Stimulated activated effector memory CD8-positive, alpha-beta T cell treated with anti-CD3 and anti-CD28 coated beads, Interleukin-12 subunit alpha, Interleukin-12 subunit beta, amount 100 ng/mL, for 72 hours (primary cell): ENCODE measurements around the gene MSI2.

Experiments
- ATAC-seq: fragments of 150-1000 bp; cut with Tn5 transposase; 2 replicates; pipeline ENCODE4 v1.10.0; 2021
- DNase-seq, 2 donors: peaks; one replicate each; pipeline ENCODE4 v3.0.0; 2021 to 2022; ENCODE audit warnings: low spot score in 2 of 2
- H3K27ac Mint-ChIP-seq: one replicate; pipeline ENCODE4 v1.8.0; 2022; ENCODE audit warnings: mild to moderate bottlenecking, mixed read lengths
- H3K36me3 Mint-ChIP-seq: one replicate; pipeline ENCODE4 v1.8.0; 2022; ENCODE audit warnings: mild to moderate bottlenecking, mixed read lengths
- H3K4me1 Mint-ChIP-seq: one replicate; pipeline ENCODE4 v1.8.0; 2022; ENCODE audit warnings: mixed read lengths
- H3K4me3 Mint-ChIP-seq: one replicate; pipeline ENCODE4 v1.8.0; 2022; ENCODE audit warnings: mild to moderate bottlenecking, mixed read lengths
- H3K9me3 Mint-ChIP-seq: one replicate; pipeline ENCODE4 v1.8.0; 2022; ENCODE audit warnings: mixed read lengths

The MSI2 gene

DNA sequence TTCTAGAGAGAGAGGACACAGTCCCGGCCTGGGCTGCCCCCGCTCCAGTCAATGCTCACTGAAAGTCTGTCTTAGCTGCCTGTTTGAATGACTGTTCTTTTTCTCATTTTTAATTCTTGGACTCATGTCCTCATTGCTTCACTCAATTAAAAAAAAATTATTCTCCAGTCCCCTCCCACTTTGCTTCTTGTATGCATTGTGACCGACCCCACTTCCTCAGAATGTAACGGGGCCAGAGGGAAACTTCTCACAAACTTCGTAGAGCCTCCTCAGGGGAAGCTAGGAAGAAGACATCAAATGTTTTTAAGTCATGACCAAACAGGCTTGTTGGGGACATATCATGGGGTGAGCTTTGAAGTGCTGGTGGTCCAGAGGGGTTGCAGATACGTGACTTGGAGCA is 375.5 kb downstream of the MSI2 start:
- peaks cover 5% of the 10 kb centered on the region for H3K9me3 Mint-ChIP-seq
- ATAC-seq, result no peak
- peak overlapping the region; percentile 60 for H3K27ac Mint-ChIP-seq

DNA sequence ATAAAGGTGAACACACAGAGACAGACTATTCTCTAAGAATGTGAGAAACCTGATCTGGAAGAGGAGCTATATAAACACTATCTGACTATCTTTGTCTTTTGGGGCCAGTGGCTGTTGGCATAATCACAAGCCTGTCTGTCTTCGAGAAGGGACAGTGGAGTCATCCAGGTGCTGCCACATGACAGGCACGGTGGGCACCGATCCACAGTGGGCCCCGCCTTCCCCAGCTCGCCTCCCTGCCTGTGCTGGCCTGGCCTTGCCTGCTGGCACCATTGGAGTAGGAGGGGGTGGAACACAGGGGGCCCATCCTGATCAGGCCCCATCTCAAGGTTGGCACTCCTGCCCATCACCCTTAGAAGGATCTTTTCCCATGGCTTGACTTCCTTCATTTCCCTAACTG is 376.0 kb downstream of the MSI2 start:
- no peak for ATAC-seq
- Mint-ChIP-seq H3K36me3 (peaks cover 39% of the 10 kb centered on the region), H3K9me3 (peaks cover 5% of the 10 kb centered on the region), H3K4me3 (no peak overlapping the region), H3K4me1 (peaks cover 19% of the 10 kb centered on the region), H3K27ac (peak overlapping the region; percentile 60)
- DNase-seq, result no peak

More for the DNA sequence above, 375.5 kb downstream of the MSI2 start:
- H3K36me3 Mint-ChIP-seq, result peaks cover 40% of the 10 kb centered on the region
- H3K4me1 Mint-ChIP-seq, result peaks cover 15% of the 10 kb centered on the region
- no peak for DNase-seq
- H3K4me3 Mint-ChIP-seq, result no peak overlapping the region

- Mint-ChIP-seq H3K4me1 (peaks cover 11% of the 10 kb centered on the region), H3K27ac (no peak overlapping the region), H3K9me3 (peaks cover 5% of the 10 kb centered on the region), H3K36me3 (peaks cover 30% of the 10 kb centered on the region), H3K4me3 (no peak overlapping the region)
- ATAC-seq (no peak), DNase-seq (no peak)
Observed at GRCh38 chr17:57633236-57633635, 376.9 kb downstream of the MSI2 start.

GRCh38 chr17:57634713-57635465 is 378.6 kb downstream of the MSI2 start:
- peak overlapping the region; percentile 41 for H3K27ac Mint-ChIP-seq
- H3K36me3 Mint-ChIP-seq, result peaks cover 28% of the 10 kb centered on the region
- ATAC-seq, result no peak
- peaks cover 5% of the 10 kb centered on the region for H3K9me3 Mint-ChIP-seq
- DNase-seq, result no peak
- H3K4me3 Mint-ChIP-seq, result no peak overlapping the region
- H3K4me1 Mint-ChIP-seq, result peaks cover 9% of the 10 kb centered on the region

- no peak for ATAC-seq
- Mint-ChIP-seq H3K4me3 (no peak overlapping the region), H3K4me1 (peaks cover 12% of the 10 kb centered on the region), H3K27ac (peak overlapping the region; percentile 41), H3K9me3 (peaks cover 5% of the 10 kb centered on the region), H3K36me3 (peaks cover 23% of the 10 kb centered on the region)
- DNase-seq, result no peak
Observed at GRCh38 chr17:57636274-57636673, 380.0 kb downstream of the MSI2 start.

DNA sequence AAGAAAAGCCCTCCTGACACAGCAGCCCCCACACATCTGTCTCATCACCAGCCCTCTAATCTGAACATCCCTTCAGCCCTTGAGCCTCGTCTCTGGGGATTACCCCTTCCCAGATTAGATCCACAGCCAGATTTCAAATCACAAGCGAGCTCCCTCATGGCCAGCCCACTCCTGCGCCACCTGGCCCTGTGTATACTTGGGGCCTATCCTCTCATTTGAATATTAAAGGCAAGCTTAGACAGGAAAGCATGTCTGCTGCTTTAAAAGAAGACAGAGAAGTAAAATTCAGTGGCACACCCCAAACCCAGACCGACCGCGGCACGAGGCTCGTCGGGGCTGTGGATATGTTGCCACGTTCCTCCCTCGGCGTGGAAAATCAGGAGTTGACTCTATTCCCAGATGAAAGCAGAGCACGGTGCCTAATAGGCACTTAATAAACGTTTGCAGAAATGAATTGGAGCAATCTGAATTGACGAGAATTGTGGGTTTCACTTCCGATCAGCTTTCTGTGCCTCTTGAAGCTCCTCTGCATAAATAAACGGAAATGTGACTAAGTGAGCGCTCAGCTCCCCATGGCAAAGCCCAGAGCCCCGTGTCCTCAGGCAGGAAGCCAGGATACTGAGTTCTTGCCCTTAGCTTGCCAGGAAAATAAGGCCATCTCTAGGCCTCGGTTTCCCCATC is 380.8 kb downstream of the MSI2 start:
- DNase-seq, result no peak
- H3K4me1 Mint-ChIP-seq, result peaks cover 15% of the 10 kb centered on the region
- peaks cover 5% of the 10 kb centered on the region for H3K9me3 Mint-ChIP-seq
- H3K36me3 Mint-ChIP-seq, result peaks cover 16% of the 10 kb centered on the region
- H3K4me3 Mint-ChIP-seq, result peak overlapping the region; percentile 15
- peak overlapping the region; percentile 50 for H3K27ac Mint-ChIP-seq
- no peak for ATAC-seq

DNA sequence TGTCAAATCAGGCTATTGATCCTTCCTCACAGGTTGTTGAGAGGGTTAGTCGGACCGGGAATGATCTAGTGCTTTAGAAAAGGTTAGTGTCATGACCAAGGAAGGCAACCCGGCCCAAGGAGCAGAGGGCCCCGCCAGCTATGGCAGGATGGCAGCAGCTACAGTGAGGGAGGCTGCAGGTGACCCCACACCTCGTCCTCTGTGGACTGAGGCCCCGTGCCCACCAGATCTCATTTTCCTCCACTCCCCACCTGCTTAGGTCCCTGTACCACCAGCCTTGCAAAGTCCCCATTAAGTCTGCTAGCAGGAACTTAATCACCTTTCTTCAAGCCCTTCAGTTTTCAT is 381.3 kb downstream of the MSI2 start:
- Mint-ChIP-seq H3K4me1 (peaks cover 15% of the 10 kb centered on the region), H3K4me3 (no peak overlapping the region), H3K27ac (peak overlapping the region; percentile 50), H3K9me3 (peaks cover 5% of the 10 kb centered on the region), H3K36me3 (peaks cover 11% of the 10 kb centered on the region)
- ATAC-seq, result no peak
- DNase-seq, result no peak

GRCh38 chr17:57638284-57638683 is 382.0 kb downstream of the MSI2 start:
- Mint-ChIP-seq H3K9me3 (peaks cover 5% of the 10 kb centered on the region), H3K4me3 (no peak overlapping the region), H3K36me3 (peaks cover 7% of the 10 kb centered on the region), H3K27ac (peak overlapping the region; percentile 50), H3K4me1 (peaks cover 15% of the 10 kb centered on the region)
- DNase-seq (no peak), ATAC-seq (no peak)

DNA sequence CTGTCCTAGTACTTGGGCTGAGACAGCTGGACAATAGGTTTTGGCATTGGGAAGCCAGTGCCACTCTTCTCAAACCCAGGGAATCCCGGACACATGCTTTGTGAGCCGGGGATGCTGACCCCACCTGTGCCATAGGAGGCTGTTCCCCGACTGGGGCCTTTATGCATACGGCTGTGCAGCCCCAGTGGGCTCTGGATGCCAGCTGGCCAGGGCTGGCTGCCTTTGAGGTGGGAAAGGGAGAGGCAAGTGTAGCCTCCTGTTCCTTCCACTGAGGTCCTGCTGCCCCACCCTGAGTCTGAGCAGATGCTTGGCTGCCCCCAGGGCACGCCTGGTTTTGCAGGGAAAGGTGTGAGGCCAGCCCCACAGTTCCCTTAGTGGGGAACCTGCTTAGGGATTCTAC is 383.1 kb downstream of the MSI2 start:
- Mint-ChIP-seq H3K36me3 (peaks cover 7% of the 10 kb centered on the region), H3K9me3 (peaks cover 4% of the 10 kb centered on the region), H3K4me1 (peaks cover 20% of the 10 kb centered on the region), H3K4me3 (no peak overlapping the region), H3K27ac (no peak overlapping the region)
- ATAC-seq (no peak), DNase-seq (no peak)

GRCh38 chr17:57640079-57640478 is 383.8 kb downstream of the MSI2 start:
- ATAC-seq, result no peak
- no peaks in the 10 kb centered on the region for H3K9me3 Mint-ChIP-seq
- no peak for DNase-seq
- no peak overlapping the region for H3K4me3 Mint-ChIP-seq
- no peak overlapping the region for H3K27ac Mint-ChIP-seq
- peaks cover 7% of the 10 kb centered on the region for H3K36me3 Mint-ChIP-seq
- H3K4me1 Mint-ChIP-seq, result peaks cover 21% of the 10 kb centered on the region

GRCh38 chr17:57641761-57642160 is 385.4 kb downstream of the MSI2 start:
- ATAC-seq (no peak), DNase-seq (no peak)
- no peak overlapping the region for H3K4me3 Mint-ChIP-seq
- peaks cover 28% of the 10 kb centered on the region for H3K4me1 Mint-ChIP-seq
- no peaks in the 10 kb centered on the region for H3K36me3 Mint-ChIP-seq
- H3K27ac Mint-ChIP-seq, result peak overlapping the region; percentile 1
- no peaks in the 10 kb centered on the region for H3K9me3 Mint-ChIP-seq

DNA sequence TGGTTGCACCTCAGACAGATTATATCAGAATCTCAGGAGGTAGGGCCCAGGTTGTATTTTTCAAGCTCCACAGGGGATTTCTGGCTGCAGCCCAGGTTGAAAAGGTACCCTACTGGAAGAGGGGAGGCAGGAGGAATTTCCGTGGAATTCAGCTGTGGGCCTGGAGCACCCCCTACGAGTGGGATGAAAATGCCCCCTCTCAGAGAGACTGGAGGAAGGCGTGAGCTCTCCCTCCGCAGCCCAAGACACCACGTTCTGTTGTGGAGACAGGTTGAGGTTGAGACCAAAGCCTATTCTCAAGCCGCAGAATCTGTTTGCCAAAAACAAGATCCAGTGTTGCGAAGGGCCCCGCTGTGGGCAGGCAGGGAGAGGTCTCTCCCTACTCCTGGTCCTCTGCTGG is 386.7 kb downstream of the MSI2 start:
- DNase-seq (no peak), ATAC-seq (no peak)
- Mint-ChIP-seq H3K9me3 (no peaks in the 10 kb centered on the region), H3K4me1 (peaks cover 24% of the 10 kb centered on the region), H3K36me3 (no peaks in the 10 kb centered on the region), H3K4me3 (no peak overlapping the region), H3K27ac (peak overlapping the region; percentile 74)

DNA sequence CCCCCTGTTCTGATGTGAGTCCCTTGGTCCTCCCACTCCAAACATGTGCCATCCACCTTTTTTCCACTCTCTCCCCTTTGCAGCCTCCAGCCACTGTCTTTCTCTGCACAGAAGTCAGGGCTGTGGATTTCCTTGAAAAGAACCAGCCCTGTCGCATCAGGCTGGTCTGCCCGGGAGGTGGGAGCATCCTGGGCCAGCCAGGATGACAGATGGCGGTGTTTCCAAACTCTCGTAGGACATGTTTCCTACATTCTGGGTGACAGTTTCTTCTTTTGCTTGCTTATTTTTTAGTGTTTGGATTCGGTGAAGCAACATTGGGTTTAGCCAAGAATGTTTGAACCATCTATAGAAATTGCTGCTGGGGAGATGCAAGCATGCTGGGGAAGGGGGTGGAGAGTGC is 388.0 kb downstream of the MSI2 start:
- no peak for DNase-seq
- H3K9me3 Mint-ChIP-seq, result no peaks in the 10 kb centered on the region
- no peak for ATAC-seq
- H3K36me3 Mint-ChIP-seq, result no peaks in the 10 kb centered on the region
- peak overlapping the region; percentile 63 for H3K27ac Mint-ChIP-seq
- H3K4me3 Mint-ChIP-seq, result no peak overlapping the region
- peaks cover 24% of the 10 kb centered on the region for H3K4me1 Mint-ChIP-seq

GRCh38 chr17:57645950-57646665 is 389.8 kb downstream of the MSI2 start:
- H3K9me3 Mint-ChIP-seq, result no peaks in the 10 kb centered on the region
- H3K36me3 Mint-ChIP-seq, result peaks cover 11% of the 10 kb centered on the region
- H3K27ac Mint-ChIP-seq, result peak overlapping the region; percentile 12
- H3K4me3 Mint-ChIP-seq, result no peak overlapping the region
- peak; percentile 97 for ATAC-seq
- peaks cover 22% of the 10 kb centered on the region for H3K4me1 Mint-ChIP-seq
- DNase-seq, result peak; percentile 17 to 64

- H3K27ac Mint-ChIP-seq, result no peak overlapping the region
- no peaks in the 10 kb centered on the region for H3K9me3 Mint-ChIP-seq
- DNase-seq (no peak), ATAC-seq (no peak)
- H3K36me3 Mint-ChIP-seq, result peaks cover 12% of the 10 kb centered on the region
- H3K4me3 Mint-ChIP-seq, result no peak overlapping the region
- H3K4me1 Mint-ChIP-seq, result peaks cover 20% of the 10 kb centered on the region
Observed at GRCh38 chr17:57648720-57649119, 392.4 kb downstream of the MSI2 start.

- no peak overlapping the region for H3K27ac Mint-ChIP-seq
- H3K4me3 Mint-ChIP-seq, result no peak overlapping the region
- peaks cover 22% of the 10 kb centered on the region for H3K4me1 Mint-ChIP-seq
- no peaks in the 10 kb centered on the region for H3K9me3 Mint-ChIP-seq
- DNase-seq (no peak), ATAC-seq (no peak)
- peaks cover 16% of the 10 kb centered on the region for H3K36me3 Mint-ChIP-seq
Observed at GRCh38 chr17:57649191-57649590, 392.9 kb downstream of the MSI2 start.
